Measurements from ENCODE around the gene SNX18. TPM values are rescaled to one million over a fixed set of nuclear protein-coding genes. Genes with fewer than 3 reads are reported as not detected.

The SNX18 gene
- total RNA-seq, 2 experiments from 2014 or later, result 6.3 to 14.6 TPM

DNA sequence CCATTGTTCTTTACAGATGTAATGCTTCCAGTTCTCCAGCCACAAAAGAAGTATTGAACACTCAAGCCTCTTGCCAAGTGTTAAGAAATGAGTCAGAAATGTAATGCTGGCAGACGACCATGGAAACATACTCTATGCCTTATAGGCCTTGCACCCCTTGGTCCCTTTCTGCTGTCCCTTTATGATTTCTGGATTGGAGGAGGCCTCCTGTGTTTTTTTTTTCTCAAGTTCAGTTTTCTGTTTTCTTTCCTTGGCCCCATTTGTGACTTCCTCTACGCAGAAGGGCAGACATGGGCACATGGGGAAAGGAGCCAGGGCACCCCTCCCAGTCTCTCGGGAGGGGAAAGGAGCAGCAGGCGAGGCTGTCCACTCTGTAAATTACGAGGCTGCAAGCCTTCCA is 53.4 kb downstream of the SNX18 start:
- no peaks in the 10 kb centered on the region for H3K36me3 ChIP-seq (ENCODE audit: insufficient read depth, low read length)
- POLR2A ChIA-PET, result interaction anchor here (0.5 kb wide), 1 partner anchor 13 kb away, joined by 7 read pairs; no protein-coding TSS in a partner anchor
- H3K79me2 ChIP-seq (ENCODE audit: insufficient read depth, low read depth, low read length), result no peaks in the 10 kb centered on the region
- TF ChIP-seq, protein P1, sequence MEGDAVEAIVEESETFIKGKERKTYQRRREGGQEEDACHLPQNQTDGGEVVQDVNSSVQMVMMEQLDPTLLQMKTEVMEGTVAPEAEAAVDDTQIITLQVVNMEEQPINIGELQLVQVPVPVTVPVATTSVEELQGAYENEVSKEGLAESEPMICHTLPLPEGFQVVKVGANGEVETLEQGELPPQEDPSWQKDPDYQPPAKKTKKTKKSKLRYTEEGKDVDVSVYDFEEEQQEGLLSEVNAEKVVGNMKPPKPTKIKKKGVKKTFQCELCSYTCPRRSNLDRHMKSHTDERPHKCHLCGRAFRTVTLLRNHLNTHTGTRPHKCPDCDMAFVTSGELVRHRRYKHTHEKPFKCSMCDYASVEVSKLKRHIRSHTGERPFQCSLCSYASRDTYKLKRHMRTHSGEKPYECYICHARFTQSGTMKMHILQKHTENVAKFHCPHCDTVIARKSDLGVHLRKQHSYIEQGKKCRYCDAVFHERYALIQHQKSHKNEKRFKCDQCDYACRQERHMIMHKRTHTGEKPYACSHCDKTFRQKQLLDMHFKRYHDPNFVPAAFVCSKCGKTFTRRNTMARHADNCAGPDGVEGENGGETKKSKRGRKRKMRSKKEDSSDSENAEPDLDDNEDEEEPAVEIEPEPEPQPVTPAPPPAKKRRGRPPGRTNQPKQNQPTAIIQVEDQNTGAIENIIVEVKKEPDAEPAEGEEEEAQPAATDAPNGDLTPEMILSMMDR (conservative IDR thresholded peaks at IDR 0.05; ENCODE audit: low read length), result no peak
- no peak for TF ChIP-seq EZH2phosphoT487 (IDR thresholded peaks at IDR 0.05; ENCODE audit: borderline replicate concordance, low read depth, low read length)
- DNase-seq (ENCODE audit: low spot score), result no peak
- intact Hi-C loops (cut with micrococcal nuclease; ENCODE audit: unreplicated experiment), result no loop called here
- CTCF ChIA-PET (ENCODE audit: unreplicated experiment), result no interaction called here
- H3K9me2 ChIP-seq (ENCODE audit: insufficient read depth, low read length), result no peaks in the 10 kb centered on the region
- H4K20me1 ChIP-seq (ENCODE audit: insufficient read depth, low read length), result no peaks in the 10 kb centered on the region
- no peaks in the 10 kb centered on the region for H3K9me3 ChIP-seq (ENCODE audit: low read length)
- H2AFZ ChIP-seq (ENCODE audit: low read length), result no peak overlapping the region
- H3K4me2 ChIP-seq (ENCODE audit: low read length), result no peak overlapping the region
- no TSS peak for BruUV-seq (replicated peaks)
- no peak overlapping the region for H3K27ac ChIP-seq (ENCODE audit: low read depth, low read length, poor library complexity, severe bottlenecking)
- H3K4me1 ChIP-seq (ENCODE audit: insufficient read depth, low read length, poor library complexity, severe bottlenecking), result no peaks in the 10 kb centered on the region
- H3K4me3 ChIP-seq (ENCODE audit: low read depth, low read length, poor library complexity, severe bottlenecking), result no peak overlapping the region

DNA sequence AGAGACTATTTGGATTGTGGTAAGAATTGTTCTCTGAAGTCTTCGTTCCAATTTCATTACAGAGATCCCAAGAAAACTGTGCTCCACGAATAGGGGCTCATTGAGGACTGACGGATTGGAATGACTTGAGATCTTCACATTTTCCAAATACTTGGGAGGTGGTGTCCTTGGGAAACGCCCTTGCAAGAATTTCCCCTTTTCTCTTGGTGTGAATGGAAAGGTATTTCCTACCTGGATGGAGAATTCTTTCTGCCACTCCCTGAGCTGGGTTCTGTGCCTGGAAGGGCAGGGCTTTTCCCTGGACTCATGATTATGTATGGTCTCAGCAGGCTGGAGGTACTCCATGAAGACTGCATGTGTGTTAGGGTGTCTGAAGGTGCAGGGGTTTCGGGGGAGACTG is 53.9 kb downstream of the SNX18 start:
- ChIA-PET POLR2A (no interaction called here), CTCF (ENCODE audit: unreplicated experiment) (no interaction called here)
- Histone ChIP-seq H3K79me2 (ENCODE audit: insufficient read depth, low read depth, low read length) (no peaks in the 10 kb centered on the region), H3K27ac (ENCODE audit: low read depth, low read length, poor library complexity, severe bottlenecking) (no peak overlapping the region), H3K4me3 (ENCODE audit: low read depth, low read length, poor library complexity, severe bottlenecking) (no peak overlapping the region), H3K9me3 (ENCODE audit: low read length) (no peaks in the 10 kb centered on the region), H3K9me2 (ENCODE audit: insufficient read depth, low read length) (no peaks in the 10 kb centered on the region), H2AFZ (ENCODE audit: low read length) (no peak overlapping the region), H3K4me2 (ENCODE audit: low read length) (no peak overlapping the region), H4K20me1 (ENCODE audit: insufficient read depth, low read length) (no peaks in the 10 kb centered on the region), H3K4me1 (ENCODE audit: insufficient read depth, low read length, poor library complexity, severe bottlenecking) (no peaks in the 10 kb centered on the region), H3K36me3 (ENCODE audit: insufficient read depth, low read length) (no peaks in the 10 kb centered on the region)
- intact Hi-C loops (cut with micrococcal nuclease; ENCODE audit: unreplicated experiment), result no loop called here
- BruUV-seq (replicated peaks), result no TSS peak
- no peak for DNase-seq (ENCODE audit: low spot score)
- TF ChIP-seq, protein P1 (conservative IDR thresholded peaks at IDR 0.05; ENCODE audit: low read length), result no peak

DNA sequence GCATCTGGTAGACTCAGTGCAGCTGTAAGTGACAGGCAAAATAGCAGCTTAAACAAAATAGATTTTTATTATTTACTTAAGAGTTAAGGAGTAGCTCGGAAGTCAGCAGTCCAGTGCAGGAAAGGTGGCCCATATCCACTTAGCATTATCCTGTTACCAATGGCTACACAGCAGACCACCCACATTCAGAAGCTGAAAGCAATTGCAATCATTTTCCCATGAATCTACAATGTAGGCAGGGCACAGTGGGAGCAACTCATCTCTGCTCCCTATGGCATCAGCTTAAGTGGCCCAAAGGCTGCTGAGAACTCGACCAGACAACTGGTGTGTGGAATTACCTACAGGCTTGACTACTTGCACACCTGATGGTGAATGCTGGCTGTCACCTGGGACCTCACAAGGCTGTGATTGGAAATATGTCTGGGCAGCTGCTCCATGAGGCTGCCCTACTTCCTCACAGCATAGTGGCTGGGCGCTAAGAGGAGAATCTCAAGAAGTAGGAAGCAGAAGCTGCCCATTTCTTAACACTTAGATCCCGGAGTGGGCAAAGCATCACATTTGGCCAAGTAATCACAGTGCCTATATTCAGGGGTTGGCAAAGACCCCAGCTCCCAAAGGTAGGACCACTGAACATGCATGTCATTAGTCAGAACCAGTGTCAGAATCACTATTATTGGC is 56.4 kb downstream of the SNX18 start:
- no peak for DNase-seq (ENCODE audit: low spot score)
- POLR2A ChIA-PET, result interaction anchor here (0.6 to 1.0 kb wide), 2 partner anchors 11 to 14 kb away, joined by 3 to 6 read pairs; no protein-coding TSS in a partner anchor
- BruUV-seq (replicated peaks), result no TSS peak
- CTCF ChIA-PET (ENCODE audit: unreplicated experiment), result no interaction called here
- Histone ChIP-seq H4K20me1 (ENCODE audit: insufficient read depth, low read length) (no peaks in the 10 kb centered on the region), H3K36me3 (ENCODE audit: insufficient read depth, low read length) (no peaks in the 10 kb centered on the region), H3K79me2 (ENCODE audit: insufficient read depth, low read depth, low read length) (no peaks in the 10 kb centered on the region), H3K27ac (ENCODE audit: low read depth, low read length, poor library complexity, severe bottlenecking) (no peak overlapping the region), H2AFZ (ENCODE audit: low read length) (no peak overlapping the region), H3K9me2 (ENCODE audit: insufficient read depth, low read length) (no peaks in the 10 kb centered on the region), H3K4me1 (ENCODE audit: insufficient read depth, low read length, poor library complexity, severe bottlenecking) (no peaks in the 10 kb centered on the region), H3K4me3 (ENCODE audit: low read depth, low read length, poor library complexity, severe bottlenecking) (no peak overlapping the region), H3K4me2 (ENCODE audit: low read length) (no peak overlapping the region), H3K9me3 (ENCODE audit: low read length) (no peaks in the 10 kb centered on the region)
- intact Hi-C loops (cut with micrococcal nuclease; ENCODE audit: unreplicated experiment), result no loop called here
- TF ChIP-seq, protein P1 (conservative IDR thresholded peaks at IDR 0.05; ENCODE audit: low read length), result no peak
- TF ChIP-seq EZH2phosphoT487 (IDR thresholded peaks at IDR 0.05; ENCODE audit: borderline replicate concordance, low read depth, low read length), result no peak
